Osteoblast (primary cell): Measurements from ENCODE around the gene ATP13A1. TPM values are rescaled to one million over a fixed set of nuclear protein-coding genes. Genes with fewer than 3 reads are reported as not detected.
"Not testable (repeated sequence)": the region's sequence is repeated elsewhere in the genome, so short reads cannot be mapped to it uniquely, and the experiment has no call there.

Experiments
- DNase-seq: peaks from one replicate; pipeline ENCODE4 v3.0.0; 2011; ENCODE audit warnings: low spot score, mixed read lengths; ENCODE audit not compliant: insufficient read length; ENCODE audit errors: missing footprints
- H2AFZ ChIP-seq: 2 replicates; pipeline ENCODE4 v1.6.0; 2011; ENCODE audit warnings: mild to moderate bottlenecking, low read length
- H3K27ac ChIP-seq: 2 replicates; pipeline ENCODE4 v1.5.1; 2011; ENCODE audit warnings: mild to moderate bottlenecking, low read depth, low read length, moderate library complexity
- H3K27me3 ChIP-seq: 2 replicates; pipeline ENCODE4 v1.6.0; 2012; ENCODE audit warnings: mild to moderate bottlenecking, control low read depth, inconsistent platforms, low read length, moderate library complexity; ENCODE audit not compliant: insufficient read depth
- H3K36me3 ChIP-seq: 2 replicates; pipeline ENCODE4 v1.5.1; 2011; ENCODE audit warnings: mild to moderate bottlenecking, low read length, control low read depth, moderate library complexity; ENCODE audit not compliant: insufficient read depth
- H3K4me1 ChIP-seq: 2 replicates; pipeline ENCODE4 v1.5.1; 2011; ENCODE audit warnings: mild to moderate bottlenecking, low read length, control low read depth, moderate library complexity; ENCODE audit not compliant: insufficient read depth
- H3K4me2 ChIP-seq: 2 replicates; pipeline ENCODE4 v1.6.0; 2011; ENCODE audit warnings: mild to moderate bottlenecking, low read length; ENCODE audit not compliant: insufficient read depth
- H3K4me3 ChIP-seq: fragments of 200-600 bp; sonication (generic); 3 replicates; pipeline ENCODE4 v1.5.1; 2012; ENCODE audit warnings: mild to moderate bottlenecking, low read length, inconsistent platforms; ENCODE audit not compliant: insufficient read depth
- H3K79me2 ChIP-seq: 2 replicates; pipeline ENCODE4 v1.6.0; 2012; ENCODE audit warnings: mild to moderate bottlenecking, low read length, control low read depth, inconsistent platforms; ENCODE audit not compliant: insufficient read depth
- H3K9me3 ChIP-seq: 2 replicates; pipeline ENCODE4 v1.5.1; 2011; ENCODE audit warnings: low read depth, low read length, control low read depth
- H4K20me1 ChIP-seq: 2 replicates; pipeline ENCODE4 v1.6.0; 2012; ENCODE audit warnings: mild to moderate bottlenecking, low read length, control low read depth; ENCODE audit not compliant: insufficient read depth
- small RNA-seq: library from RNA; depleted of rRNA; stranded (forward); fragments of <200 nt; gene quantifications from one replicate; pipeline ENCODE3, GENCODE V24; 2012
- total RNA-seq: library from RNA; depleted of rRNA; stranded (reverse); fragments of >200 nt; gene quantifications from 2 replicates; pipeline ENCODE4 v1.2.3, GENCODE V29; 2012
- TF ChIP-seq, protein P1 (sequence below): IDR thresholded peaks from 2 replicates; pipeline ENCODE4 v1.5.1; 2011; ENCODE audit warnings: mild to moderate bottlenecking, low read depth, low read length, moderate library complexity; ENCODE audit errors: extremely low read depth

Gene ATP13A1
- total RNA-seq, 1 donor = 65.9 TPM

GRCh38 chr19:19602136-19602712 lies 61.3 kb downstream of the ATP13A1 start:
- no peak overlapping the region for H3K4me2 ChIP-seq
- H3K9me3 ChIP-seq = no peaks in the 10 kb centered on the region
- TF ChIP-seq, protein P1, sequence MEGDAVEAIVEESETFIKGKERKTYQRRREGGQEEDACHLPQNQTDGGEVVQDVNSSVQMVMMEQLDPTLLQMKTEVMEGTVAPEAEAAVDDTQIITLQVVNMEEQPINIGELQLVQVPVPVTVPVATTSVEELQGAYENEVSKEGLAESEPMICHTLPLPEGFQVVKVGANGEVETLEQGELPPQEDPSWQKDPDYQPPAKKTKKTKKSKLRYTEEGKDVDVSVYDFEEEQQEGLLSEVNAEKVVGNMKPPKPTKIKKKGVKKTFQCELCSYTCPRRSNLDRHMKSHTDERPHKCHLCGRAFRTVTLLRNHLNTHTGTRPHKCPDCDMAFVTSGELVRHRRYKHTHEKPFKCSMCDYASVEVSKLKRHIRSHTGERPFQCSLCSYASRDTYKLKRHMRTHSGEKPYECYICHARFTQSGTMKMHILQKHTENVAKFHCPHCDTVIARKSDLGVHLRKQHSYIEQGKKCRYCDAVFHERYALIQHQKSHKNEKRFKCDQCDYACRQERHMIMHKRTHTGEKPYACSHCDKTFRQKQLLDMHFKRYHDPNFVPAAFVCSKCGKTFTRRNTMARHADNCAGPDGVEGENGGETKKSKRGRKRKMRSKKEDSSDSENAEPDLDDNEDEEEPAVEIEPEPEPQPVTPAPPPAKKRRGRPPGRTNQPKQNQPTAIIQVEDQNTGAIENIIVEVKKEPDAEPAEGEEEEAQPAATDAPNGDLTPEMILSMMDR = no peak
- DNase-seq = no peak
- H3K79me2 ChIP-seq = no peaks in the 10 kb centered on the region
- H3K27me3 ChIP-seq = no peaks in the 10 kb centered on the region
- H2AFZ ChIP-seq = no peak overlapping the region
- no peaks in the 10 kb centered on the region for H4K20me1 ChIP-seq
- no peaks in the 10 kb centered on the region for H3K4me1 ChIP-seq
- no peaks in the 10 kb centered on the region for H3K36me3 ChIP-seq
- H3K4me3 ChIP-seq = no peak overlapping the region
- no peak overlapping the region for H3K27ac ChIP-seq

GRCh38 chr19:19600793-19601330 lies 62.6 kb downstream of the ATP13A1 start:
- no peaks in the 10 kb centered on the region for H3K79me2 ChIP-seq
- TF ChIP-seq, protein P1 = no peak
- no peaks in the 10 kb centered on the region for H4K20me1 ChIP-seq
- H3K4me2 ChIP-seq = no peak overlapping the region
- H3K4me1 ChIP-seq = no peaks in the 10 kb centered on the region
- H3K36me3 ChIP-seq = no peaks in the 10 kb centered on the region
- H3K27ac ChIP-seq = no peak overlapping the region
- DNase-seq = no peak
- no peaks in the 10 kb centered on the region for H3K9me3 ChIP-seq
- no peak overlapping the region for H2AFZ ChIP-seq
- no peaks in the 10 kb centered on the region for H3K27me3 ChIP-seq
- H3K4me3 ChIP-seq = no peak overlapping the region

DNA sequence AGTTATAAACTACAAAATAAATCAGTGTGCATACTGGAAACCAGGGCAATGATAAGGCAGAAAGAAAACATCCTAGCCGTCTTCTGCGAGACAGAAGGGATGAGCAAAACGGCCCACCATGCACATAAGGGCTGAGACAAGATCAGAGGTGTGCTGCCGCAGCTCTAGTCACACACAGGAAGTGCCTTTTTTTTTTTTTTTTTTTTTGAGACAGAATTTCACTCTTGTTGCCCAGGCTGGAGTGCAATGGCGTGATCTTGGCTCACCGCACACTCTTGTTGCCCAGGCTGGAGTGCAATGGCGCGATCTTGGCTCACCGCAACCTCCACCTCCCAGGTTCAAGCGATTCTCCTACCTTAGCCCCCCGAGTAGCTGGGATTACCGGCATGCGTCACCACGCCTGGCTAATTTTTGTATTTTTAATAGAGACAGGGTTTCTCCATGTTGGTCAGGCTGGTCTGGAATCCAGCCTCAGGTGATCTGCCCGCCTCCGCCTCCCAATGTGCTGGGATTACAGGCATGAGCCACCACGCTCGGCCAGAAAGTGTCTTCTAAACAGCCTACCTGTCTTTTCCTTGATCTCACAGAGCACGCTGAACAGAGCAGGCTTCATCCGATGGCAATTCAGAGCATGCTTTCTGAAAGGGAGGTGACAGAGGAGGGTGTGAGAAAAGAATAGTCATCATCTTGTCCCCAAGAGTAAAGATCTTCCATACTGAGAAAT lies 64.6 kb downstream of the ATP13A1 start:
- not testable (repeated sequence) for DNase-seq, H3K27ac ChIP-seq

DNA sequence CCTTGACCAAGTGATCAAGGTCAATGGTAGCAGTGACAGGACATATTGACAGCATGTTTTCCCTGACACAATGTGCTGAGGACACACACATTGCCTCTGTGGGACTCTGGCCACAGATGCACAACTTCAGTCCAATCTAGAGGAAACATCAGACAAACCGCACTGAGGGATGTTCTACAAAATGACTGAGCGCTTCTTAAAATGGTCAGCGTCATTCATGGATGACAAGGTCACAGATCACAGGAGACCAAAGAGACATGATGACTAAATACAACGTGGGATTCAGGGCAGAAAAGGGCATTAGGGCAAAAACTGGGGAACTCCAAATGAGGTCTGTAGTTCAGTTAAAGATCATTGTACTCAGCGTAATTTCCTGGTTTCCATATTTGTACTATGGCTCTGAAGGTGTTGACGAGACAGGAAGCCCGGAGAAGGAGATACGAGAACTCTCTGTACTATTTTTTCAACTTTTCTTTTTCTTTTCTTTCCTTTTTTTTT lies 65.6 kb downstream of the ATP13A1 start:
- Histone ChIP-seq H3K27me3 (no peaks in the 10 kb centered on the region), H3K4me1 (peaks cover 10% of the 10 kb centered on the region), H3K4me2 (no peak overlapping the region), H2AFZ (no peak overlapping the region), H3K36me3 (no peaks in the 10 kb centered on the region), H3K4me3 (no peak overlapping the region), H3K27ac (no peak overlapping the region), H3K79me2 (no peaks in the 10 kb centered on the region), H3K9me3 (no peaks in the 10 kb centered on the region), H4K20me1 (no peaks in the 10 kb centered on the region)
- peak; percentile 17 for DNase-seq
- TF ChIP-seq, protein P1 = no peak

More for the DNA sequence above, 64.6 kb downstream of the ATP13A1 start:
- H3K4me3 ChIP-seq, H3K36me3 ChIP-seq, H2AFZ ChIP-seq, H3K9me3 ChIP-seq, H3K79me2 ChIP-seq, H4K20me1 ChIP-seq, H3K4me2 ChIP-seq, H3K27me3 ChIP-seq: not testable (repeated sequence)
- peaks cover 10% of the 10 kb centered on the region for H3K4me1 ChIP-seq

Small RNA genes within 50 kb of the gene (small RNA-seq; reads per million reads assigned to genes)
- not detected for gene AC011458.2

Other genes starting within 250 kb of the ATP13A1 start
- gene TSSK6, start 148.1 kb downstream of the ATP13A1 start, total RNA-seq = 2.7 and 4.3 TPM in 2 replicates
- gene NDUFA13, start 147.5 kb downstream of the ATP13A1 start, total RNA-seq = 160 and 202 TPM in 2 replicates
- gene YJEFN3, start 134.8 kb downstream of the ATP13A1 start, total RNA-seq = under 0.01 and 0.29 TPM in 2 replicates
- gene CILP2, start 125.4 kb downstream of the ATP13A1 start, total RNA-seq = 0.72 and 0.88 TPM in 2 replicates
- 0.36 and 0.88 TPM in 2 replicates for gene PBX4, start 45.0 kb downstream of the ATP13A1 start, total RNA-seq
- gene LPAR2, start 35.5 kb downstream of the ATP13A1 start, total RNA-seq = 0.72 and 0.88 TPM in 2 replicates
- gene GMIP, start 20.0 kb downstream of the ATP13A1 start, total RNA-seq = 4.7 and 6.5 TPM in 2 replicates
- 7.2 and 9.4 TPM in 2 replicates for gene ZNF101, start 5.2 kb upstream of the ATP13A1 start, total RNA-seq
- 6.5 and 7.4 TPM in 2 replicates for gene ZNF14, start 69.4 kb upstream of the ATP13A1 start, total RNA-seq
- 14.8 and 18.9 TPM in 2 replicates for gene ZNF506, start 158.1 kb upstream of the ATP13A1 start, total RNA-seq
- gene ZNF253, start 202.2 kb upstream of the ATP13A1 start, total RNA-seq = 4.0 and 5.0 TPM in 2 replicates
- gene ZNF93, start 237.3 kb upstream of the ATP13A1 start, total RNA-seq = 5.1 and 7.1 TPM in 2 replicates